GM21381 (cell line): ENCODE measurements around the gene HAUS5.
"Not testable (repeated sequence)": the region's sequence is repeated elsewhere in the genome, so short reads cannot be mapped to it uniquely, and the experiment has no call there.

Experiments
- ATAC-seq: cut with Tn5 transposase; IDR thresholded peaks from one replicate; pipeline ENCODE4 v1.9.1; 2021; ENCODE audit warnings: mild to moderate bottlenecking, moderate library complexity; ENCODE audit not compliant: unreplicated experiment

HAUS5 gene

GRCh38 chr19:35642312-35642711 is 29.8 kb downstream of the HAUS5 start:
- no peak for ATAC-seq

GRCh38 chr19:35642798-35643254 is 30.3 kb downstream of the HAUS5 start:
- ATAC-seq: no peak

- peak; percentile 43 for ATAC-seq
These were observed 31.0 kb downstream of the HAUS5 start for GRCh38 chr19:35643255-35644205.

- peak; percentile 66 for ATAC-seq
These were observed 31.9 kb downstream of the HAUS5 start for GRCh38 chr19:35644206-35644986.

- no peak for ATAC-seq
These were observed 32.6 kb downstream of the HAUS5 start for GRCh38 chr19:35644987-35645679.

GRCh38 chr19:35645680-35646511 is 33.4 kb downstream of the HAUS5 start:
- ATAC-seq: no peak

- peak; percentile 53 for ATAC-seq
These were observed 35.8 kb downstream of the HAUS5 start, which contains the start of gene COX6B1 for GRCh38 chr19:35648017-35648961. COX6B1 (plus strand) TSS chr19:35648323; CDS start chr19:35651244, 2,921 bp downstream.

GRCh38 chr19:35650581-35650980 is 38.0 kb downstream of the HAUS5 start:
- no peak for ATAC-seq

- not testable (repeated sequence) for ATAC-seq
These were observed 42.3 kb downstream of the HAUS5 start for GRCh38 chr19:35654828-35655227.

- no peak for ATAC-seq
These were observed 43.1 kb downstream of the HAUS5 start for GRCh38 chr19:35655600-35655999.

- ATAC-seq: no peak
These were observed 44.2 kb downstream of the HAUS5 start for GRCh38 chr19:35656700-35657099.

- no peak for ATAC-seq
These were observed 45.6 kb downstream of the HAUS5 start for GRCh38 chr19:35657904-35658700.

GRCh38 chr19:35661995-35662340 is 49.4 kb downstream of the HAUS5 start:
- ATAC-seq: no peak

GRCh38 chr19:35663981-35664380 is 51.4 kb downstream of the HAUS5 start:
- no peak for ATAC-seq

- ATAC-seq: no peak
These were observed 52.6 kb downstream of the HAUS5 start for GRCh38 chr19:35665157-35665556.

GRCh38 chr19:35665604-35666003 is 53.1 kb downstream of the HAUS5 start:
- ATAC-seq: no peak

- ATAC-seq: no peak
These were observed 53.8 kb downstream of the HAUS5 start, which contains the start of gene UPK1A for GRCh38 chr19:35666251-35666913. UPK1A (plus strand) TSS chr19:35666517; CDS start chr19:35666813, 296 bp downstream.

- no peak for ATAC-seq
These were observed 57.0 kb downstream of the HAUS5 start for GRCh38 chr19:35669566-35669965.
